ENCODE data around the gene PIK3R6.
"Not testable (repeated sequence)": the region's sequence is repeated elsewhere in the genome, so short reads cannot be mapped to it uniquely, and the experiment has no call there.

The PIK3R6 gene

GRCh38 chr17:8828517-8828875 is 39.0 kb downstream of the PIK3R6 start:
- DNase-seq (ENCODE audit: low read depth in 2 of 2) = no peak

GRCh38 chr17:8826808-8827435 is 40.6 kb downstream of the PIK3R6 start:
- no peak for DNase-seq (ENCODE audit: low read depth in 2 of 2)

DNA sequence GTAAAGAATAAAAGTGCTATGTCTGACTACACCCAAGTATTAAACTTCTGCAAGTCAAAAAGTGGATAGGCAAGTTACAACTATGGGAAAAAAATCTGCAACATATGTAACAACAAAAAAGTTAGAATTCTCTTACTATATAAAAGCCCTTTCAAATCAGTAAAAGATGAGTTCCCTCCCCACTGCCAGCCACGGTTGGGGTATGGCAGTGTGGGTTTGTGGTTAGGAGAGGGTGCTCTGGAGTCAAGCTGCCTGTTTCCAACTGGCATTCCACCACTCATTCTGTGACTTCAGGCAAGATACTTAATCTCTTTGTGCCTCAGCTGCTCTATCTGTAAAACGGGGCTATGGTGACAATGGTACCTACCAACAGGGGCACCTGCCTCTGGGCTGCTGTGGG is 41.7 kb downstream of the PIK3R6 start:
- no peak for DNase-seq (ENCODE audit: low read depth in 2 of 2)

GRCh38 chr17:8823279-8823678 is 44.2 kb downstream of the PIK3R6 start:
- DNase-seq (ENCODE audit: low read depth in 2 of 2) = no peak

- DNase-seq (ENCODE audit: low read depth in 2 of 2) = no peak
Measured at GRCh38 chr17:8822401-8823035, 45.0 kb downstream of the PIK3R6 start.

DNA sequence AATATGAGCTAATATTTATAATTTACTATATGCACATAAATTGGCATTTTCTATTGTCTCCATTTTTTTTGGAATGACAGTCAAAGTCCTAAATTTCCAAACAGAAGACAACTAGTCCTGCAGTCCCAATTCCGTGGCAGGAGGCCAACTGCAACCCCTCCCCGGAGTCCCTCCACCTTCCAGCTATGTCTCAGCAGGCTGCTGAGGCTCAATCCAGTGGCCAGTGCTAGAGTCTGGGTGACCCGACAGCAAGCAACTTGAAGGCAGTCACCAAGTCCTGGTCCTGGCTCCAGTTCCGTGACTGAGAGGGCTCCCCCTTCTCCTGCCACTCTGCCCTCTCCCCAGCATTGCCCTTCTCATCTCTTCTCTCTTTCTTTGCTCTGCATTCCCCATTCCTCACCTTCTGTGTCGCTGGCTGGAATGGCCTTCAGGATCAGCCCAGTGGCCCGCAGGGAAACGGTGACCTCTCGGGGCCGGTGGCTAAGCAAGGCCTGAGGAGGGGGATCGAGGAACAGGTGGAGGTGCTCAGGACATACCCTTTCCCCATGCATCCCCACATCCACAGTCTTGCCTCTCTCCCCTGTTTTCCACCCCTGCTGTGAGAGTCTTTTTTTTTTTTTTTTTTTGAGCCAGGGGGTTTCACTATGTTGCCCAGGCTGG is 45.9 kb downstream of the PIK3R6 start:
- no peak for DNase-seq (ENCODE audit: low read depth in 2 of 2)

- DNase-seq (ENCODE audit: low read depth in 2 of 2) = no peak
Measured at GRCh38 chr17:8820311-8821010, 47.0 kb downstream of the PIK3R6 start.

DNA sequence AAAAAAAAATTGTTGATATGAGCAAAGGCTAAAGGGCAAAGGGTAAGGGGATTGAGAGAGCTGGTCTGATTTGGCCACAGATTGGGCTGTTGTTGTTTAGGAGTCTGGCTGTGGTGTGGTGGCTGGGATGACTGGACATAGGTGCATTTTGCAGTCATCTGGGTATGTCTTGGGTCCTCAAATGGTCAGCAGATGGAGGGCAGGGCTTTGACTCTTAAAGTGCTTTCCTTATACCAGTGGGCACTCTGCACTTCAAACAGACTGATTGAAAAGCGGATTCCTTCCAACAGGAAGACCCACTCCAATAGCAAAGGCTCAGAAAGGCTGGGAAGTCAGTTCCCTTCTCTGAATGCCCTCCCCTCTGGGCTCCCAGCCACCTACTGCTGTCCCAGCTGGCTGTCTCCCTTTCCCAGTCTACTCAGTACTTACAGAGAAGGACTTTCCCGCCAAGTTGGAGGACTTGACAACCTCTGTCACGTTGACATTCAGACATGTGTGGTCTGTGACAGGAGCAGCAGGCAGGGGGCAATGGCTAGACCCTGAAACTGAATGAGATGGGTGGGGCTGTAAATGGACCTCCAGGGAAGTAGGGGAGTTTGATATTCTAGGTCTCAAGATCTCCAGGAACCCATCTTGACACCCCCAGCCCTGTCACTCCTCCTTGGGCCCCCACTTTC is 48.7 kb downstream of the PIK3R6 start:
- DNase-seq (ENCODE audit: low read depth in 2 of 2) = no peak

DNA sequence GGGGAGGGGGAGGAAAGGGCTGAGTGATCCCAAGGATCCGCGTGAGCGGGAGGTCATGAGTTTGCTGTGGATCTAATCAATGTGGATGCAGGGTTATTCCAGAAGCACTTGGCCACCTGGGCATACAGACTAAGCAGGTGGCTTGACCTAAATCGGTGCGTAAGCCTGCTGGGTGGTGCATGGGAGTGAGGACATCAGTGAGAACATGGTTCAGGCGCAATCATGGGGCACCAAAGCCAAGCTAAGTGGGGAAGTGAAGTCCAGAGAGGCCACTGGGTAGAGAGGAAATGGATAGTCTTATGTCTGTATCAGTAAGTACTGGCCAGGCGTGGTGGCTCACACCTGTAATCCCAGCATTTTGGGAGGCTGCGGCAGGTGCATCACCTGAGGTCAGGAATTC is 49.4 kb downstream of the PIK3R6 start:
- no peak for DNase-seq (ENCODE audit: low read depth in 2 of 2)

GRCh38 chr17:8806926-8807550 is 60.4 kb downstream of the PIK3R6 start:
- DNase-seq (ENCODE audit: low read depth in 2 of 2) = no peak

GRCh38 chr17:8806253-8806925 is 61.1 kb downstream of the PIK3R6 start:
- DNase-seq (ENCODE audit: low read depth in 2 of 2) = no peak

GRCh38 chr17:8805396-8805795 is 62.1 kb downstream of the PIK3R6 start:
- not testable (repeated sequence) for DNase-seq (ENCODE audit: low read depth in 2 of 2)

DNA sequence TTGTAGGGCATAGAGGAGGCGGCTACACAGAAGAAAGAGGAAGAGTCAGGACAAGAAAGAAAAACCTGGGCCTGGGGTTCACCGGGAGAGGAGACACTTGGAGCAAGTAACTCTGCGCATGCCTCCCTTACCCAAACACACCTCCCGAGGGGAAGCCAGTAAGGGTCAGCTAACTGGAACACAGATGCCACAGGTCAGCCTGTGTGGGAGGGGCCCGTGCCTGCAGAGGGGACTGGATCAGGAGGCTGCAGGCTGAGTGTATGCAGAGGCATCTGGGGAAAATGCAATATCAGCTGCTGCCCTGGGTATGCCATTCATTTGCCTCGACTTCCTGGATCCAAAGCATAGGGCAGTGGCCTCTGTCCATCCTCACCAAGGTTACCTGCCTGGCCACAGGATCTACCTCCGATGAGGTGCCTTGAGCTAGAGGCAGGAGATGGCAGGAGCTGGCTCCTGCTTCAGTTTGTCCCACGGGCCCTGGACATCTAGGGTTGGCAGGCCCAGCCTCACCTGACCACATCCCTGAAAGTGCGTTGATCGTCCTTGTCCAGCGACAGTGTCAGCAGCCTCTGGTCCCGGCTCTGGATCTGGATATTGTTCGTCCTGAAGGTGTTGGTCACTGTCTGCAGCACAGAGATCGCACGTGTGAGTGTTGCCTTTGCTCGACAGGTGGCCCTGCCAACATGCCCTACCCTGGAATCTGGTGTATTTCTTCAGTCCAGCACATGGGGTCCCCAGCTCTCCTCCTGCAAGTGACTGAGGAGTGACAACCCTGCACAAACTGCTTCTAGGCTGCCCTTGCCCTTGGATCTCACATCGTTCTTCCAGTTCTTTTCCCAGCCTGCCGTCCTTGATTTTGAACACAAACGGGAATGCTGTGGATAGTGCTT is 63.7 kb downstream of the PIK3R6 start:
- DNase-seq (ENCODE audit: low read depth in 2 of 2) = no peak

- no peak for DNase-seq (ENCODE audit: low read depth in 2 of 2)
Measured at GRCh38 chr17:8801135-8801840, 66.2 kb downstream of the PIK3R6 start.

- DNase-seq (ENCODE audit: low read depth in 2 of 2) = no peak
Measured at GRCh38 chr17:8800656-8801055, 66.8 kb downstream of the PIK3R6 start.

- DNase-seq (ENCODE audit: low read depth in 2 of 2) = no peak
Measured at GRCh38 chr17:8799570-8800212, 67.8 kb downstream of the PIK3R6 start.

DNA sequence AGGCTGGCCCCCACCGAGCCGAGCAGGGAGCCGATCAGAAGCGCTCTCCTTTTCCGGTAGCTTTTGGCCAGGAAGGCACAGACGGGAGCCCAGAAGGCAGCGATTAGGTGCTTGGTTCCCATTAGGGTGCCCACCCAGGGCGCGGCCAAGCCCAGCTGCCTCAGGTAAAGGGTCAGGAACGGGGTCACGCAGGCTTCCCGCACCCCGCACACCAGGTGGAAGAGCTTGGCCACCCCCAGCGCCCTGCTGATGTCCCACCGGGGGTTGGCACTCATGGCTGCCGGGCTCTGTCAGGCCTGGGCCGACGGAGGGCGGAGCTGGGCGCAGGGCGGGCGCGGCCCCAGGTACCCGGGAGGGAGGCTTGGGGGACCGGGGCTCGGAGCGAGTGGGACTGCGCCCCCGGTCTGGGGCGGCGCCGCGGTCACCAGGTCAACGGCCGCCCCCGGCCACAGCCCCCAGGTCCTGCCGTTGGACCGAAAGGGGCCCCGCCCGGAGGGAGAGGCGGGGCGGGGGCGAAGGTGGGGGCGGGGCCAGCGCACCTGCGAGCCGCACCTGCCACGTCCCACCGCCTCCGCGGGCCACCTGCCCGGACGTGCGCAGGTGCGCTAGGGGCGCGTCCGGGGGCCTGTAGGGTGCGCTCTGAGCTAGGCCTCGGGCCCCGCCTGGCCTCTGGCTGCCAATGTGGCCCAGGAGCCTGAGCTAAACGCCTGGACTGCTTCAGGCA is 68.5 kb downstream of the PIK3R6 start, which contains the start of gene MFSD6L:
MFSD6L (minus strand) TSS at position 520 of the 724 bp plus-strand sequence; CDS start at position 275, 245 bp downstream.
- DNase-seq (ENCODE audit: low read depth in 2 of 2) = no peak
